ENCODE results near the gene FAM163B. TPM values are rescaled to one million over a fixed set of nuclear protein-coding genes. Genes with fewer than 3 reads are reported as not detected.

FAM163B gene
- total RNA-seq, result not detected
- polyA plus RNA-seq (2013, experiment 1 of 2), result 1.4 TPM
- polyA plus RNA-seq (2013, experiment 2 of 2), result 1.8 TPM
- long read RNA-seq, experiment 1, result 0 reads
- long read RNA-seq, experiment 2, partial matches to known transcripts, result 0 of 1 reads
- long read RNA-seq, experiment 2, other reads (novel, unspliced or antisense), result 1 of 1 reads
- long read RNA-seq, experiment 3, result 0 reads
- long read RNA-seq, experiment 4, result 0 reads

GRCh38 chr9:133609311-133610098, at the start of gene FAM163B:
FAM163B (minus strand) TSS chr9:133609389; CDS start chr9:133580223, 29,166 bp downstream.
- Mint-ChIP-seq H3K36me3 (ENCODE audit: low read depth) (no peaks in the 10 kb centered on the region), H3K4me3 (peak within 1 kb of the TSS; percentile 37)

GRCh38 chr9:133657120-133657661, 48.0 kb upstream of the FAM163B start:
- Histone ChIP-seq H3K36me3 (ENCODE audit: control insufficient read depth, insufficient read depth, low read length) (no peaks in the 10 kb centered on the region), H3K4me3 (ENCODE audit: low read length) (no peak overlapping the region), H3K9ac (ENCODE audit: extremely low read depth, low read length, poor library complexity, severe bottlenecking) (no peak overlapping the region), H3K4me1 (ENCODE audit: control insufficient read depth, insufficient read depth, low read length) (no peaks in the 10 kb centered on the region), H3K27me3 (ENCODE audit: control insufficient read depth, insufficient read depth, low read length, poor library complexity, severe bottlenecking) (peaks cover 23% of the 10 kb centered on the region), H3K27ac (ENCODE audit: low read depth, low read length) (no peak overlapping the region), H3K9me3 (ENCODE audit: control insufficient read depth, low read length) (no peaks in the 10 kb centered on the region)
- DNase-seq, result no peak
- WGBS, 2 experiments (ENCODE audit: insufficient coverage in 1 of 2, insufficient read length in 1 of 2), result 78 to 93% methylated on average over 7 to 13 of the region's 13 CpGs
- no peak overlapping the region for H3K27ac Mint-ChIP-seq
- H3K36me3 Mint-ChIP-seq (ENCODE audit: low read depth), result no peaks in the 10 kb centered on the region
- H3K4me3 Mint-ChIP-seq, result no peak overlapping the region
- no peaks in the 10 kb centered on the region for H3K9me3 Mint-ChIP-seq
- TF ChIP-seq CTCF (conservative IDR thresholded peaks at IDR 0.05), result no peak
- H3K27me3 Mint-ChIP-seq (ENCODE audit: insufficient read depth), result peaks cover 36% of the 10 kb centered on the region
- H3K4me1 Mint-ChIP-seq, result peaks cover 8% of the 10 kb centered on the region

More at GRCh38 chr9:133609311-133610098, at the start of gene FAM163B:
- no peaks in the 10 kb centered on the region for H3K36me3 ChIP-seq (ENCODE audit: control insufficient read depth, insufficient read depth, low read length)
- DNase-seq, result peak; percentile 91
- no peaks in the 10 kb centered on the region for H3K9me3 Mint-ChIP-seq
- TF ChIP-seq CTCF (conservative IDR thresholded peaks at IDR 0.05), result no peak
- no peak within 1 kb of the TSS for H3K27ac ChIP-seq (ENCODE audit: low read depth, low read length)
- H3K9me3 ChIP-seq (ENCODE audit: control insufficient read depth, low read length), result no peaks in the 10 kb centered on the region
- H3K27me3 ChIP-seq (ENCODE audit: control insufficient read depth, insufficient read depth, low read length, poor library complexity, severe bottlenecking), result peaks cover 70% of the 10 kb centered on the region
- H3K9ac ChIP-seq (ENCODE audit: extremely low read depth, low read length, poor library complexity, severe bottlenecking), result no peak within 1 kb of the TSS
- H3K27me3 Mint-ChIP-seq (ENCODE audit: insufficient read depth), result peaks cover 49% of the 10 kb centered on the region
- no peaks in the 10 kb centered on the region for H3K4me1 Mint-ChIP-seq
- no peak within 1 kb of the TSS for H3K4me3 ChIP-seq (ENCODE audit: low read length)
- WGBS, 2 experiments (ENCODE audit: insufficient coverage in 1 of 2, insufficient read length in 1 of 2), result 10 to 12% methylated on average over 35 to 61 of the region's 61 CpGs
- H3K4me1 ChIP-seq (ENCODE audit: control insufficient read depth, insufficient read depth, low read length), result no peaks in the 10 kb centered on the region
- H3K27ac Mint-ChIP-seq, result no peak within 1 kb of the TSS

- Mint-ChIP-seq H3K4me1 (peaks cover 8% of the 10 kb centered on the region), H3K4me3 (no peak overlapping the region), H3K9me3 (no peaks in the 10 kb centered on the region), H3K36me3 (ENCODE audit: low read depth) (no peaks in the 10 kb centered on the region), H3K27ac (no peak overlapping the region), H3K27me3 (ENCODE audit: insufficient read depth) (peaks cover 36% of the 10 kb centered on the region)
- TF ChIP-seq CTCF (conservative IDR thresholded peaks at IDR 0.05), result no peak
- Histone ChIP-seq H3K4me1 (ENCODE audit: control insufficient read depth, insufficient read depth, low read length) (no peaks in the 10 kb centered on the region), H3K27ac (ENCODE audit: low read depth, low read length) (no peak overlapping the region), H3K9me3 (ENCODE audit: control insufficient read depth, low read length) (no peaks in the 10 kb centered on the region), H3K9ac (ENCODE audit: extremely low read depth, low read length, poor library complexity, severe bottlenecking) (no peak overlapping the region), H3K27me3 (ENCODE audit: control insufficient read depth, insufficient read depth, low read length, poor library complexity, severe bottlenecking) (peaks cover 23% of the 10 kb centered on the region), H3K36me3 (ENCODE audit: control insufficient read depth, insufficient read depth, low read length) (no peaks in the 10 kb centered on the region), H3K4me3 (ENCODE audit: low read length) (no peak overlapping the region)
- WGBS, 2 experiments (ENCODE audit: insufficient coverage in 1 of 2, insufficient read length in 1 of 2), result 90 to 94% methylated on average over 24 to 36 of the region's 36 CpGs
- DNase-seq, result no peak
Observed at GRCh38 chr9:133656211-133657119, 47.3 kb upstream of the FAM163B start.

All from endodermal cell (in vitro differentiated cells).